Measurements from ENCODE around the gene EHBP1. TPM values are rescaled to one million over a fixed set of nuclear protein-coding genes. Genes with fewer than 3 reads are reported as not detected.

Gene EHBP1
- polyA plus RNA-seq, 1 of the 3 experiments (the other 2 are of a cell fraction), result 62.7 TPM

DNA sequence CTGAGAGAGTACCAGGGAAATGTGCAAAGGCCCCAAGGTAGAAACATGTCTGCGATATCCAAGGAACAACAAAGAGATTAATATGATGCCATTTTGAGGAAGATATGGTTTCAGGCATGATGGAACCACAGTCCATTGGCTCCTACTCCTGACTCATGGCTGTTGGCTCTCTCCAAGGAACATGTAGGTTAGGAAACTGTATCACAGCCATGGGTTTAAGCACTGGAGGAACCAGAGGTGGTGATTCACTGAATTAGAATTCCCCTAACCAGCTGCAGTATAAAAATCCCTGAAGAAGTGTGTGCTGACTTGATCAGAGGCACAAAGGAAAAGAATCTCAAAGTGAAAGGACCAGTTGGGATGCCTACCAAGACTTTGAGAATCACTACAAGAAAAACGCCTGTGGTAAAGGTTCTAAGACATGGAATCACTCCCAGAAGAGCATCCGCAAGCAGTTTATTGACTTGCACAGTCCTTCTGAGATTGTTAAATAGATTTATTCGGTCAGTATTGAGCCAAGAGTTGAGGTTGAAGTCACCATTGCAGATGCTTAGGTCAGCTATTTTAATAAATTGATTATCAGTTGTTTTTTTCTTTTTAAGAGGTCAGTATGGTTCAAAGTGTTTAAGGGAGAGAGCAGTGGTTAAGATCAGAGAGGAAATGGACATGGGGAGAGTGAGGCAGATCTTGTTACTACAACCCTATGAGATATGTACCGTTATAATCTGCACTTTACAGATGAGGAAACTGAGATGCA is 234.4 kb downstream of the EHBP1 start:
- H3K9me3 ChIP-seq, result no peaks in the 10 kb centered on the region
- H3K4me2 ChIP-seq, result no peak overlapping the region
- no peaks in the 10 kb centered on the region for H3K9me2 ChIP-seq
- POLR2A ChIA-PET, result no interaction called here
- no peaks in the 10 kb centered on the region; a peak in 1 of 4 replicates for H3K4me1 ChIP-seq (ENCODE audit: control insufficient read depth in 1 of 2, insufficient read depth in 2 of 2, low read depth in 1 of 2, low read length in 1 of 2)
- TF ChIP-seq TCF12 (IDR thresholded peaks at IDR 0.05) (no peak), FOSL2 (IDR thresholded peaks at IDR 0.05; ENCODE audit: borderline replicate concordance, low read depth) (peak; percentile 19; the same call in 1 of the 2 replicates), JUND (IDR thresholded peaks at IDR 0.05) (peak; percentile 22; the same call in 1 of the 2 replicates)
- TF ChIP-seq, protein P1, sequence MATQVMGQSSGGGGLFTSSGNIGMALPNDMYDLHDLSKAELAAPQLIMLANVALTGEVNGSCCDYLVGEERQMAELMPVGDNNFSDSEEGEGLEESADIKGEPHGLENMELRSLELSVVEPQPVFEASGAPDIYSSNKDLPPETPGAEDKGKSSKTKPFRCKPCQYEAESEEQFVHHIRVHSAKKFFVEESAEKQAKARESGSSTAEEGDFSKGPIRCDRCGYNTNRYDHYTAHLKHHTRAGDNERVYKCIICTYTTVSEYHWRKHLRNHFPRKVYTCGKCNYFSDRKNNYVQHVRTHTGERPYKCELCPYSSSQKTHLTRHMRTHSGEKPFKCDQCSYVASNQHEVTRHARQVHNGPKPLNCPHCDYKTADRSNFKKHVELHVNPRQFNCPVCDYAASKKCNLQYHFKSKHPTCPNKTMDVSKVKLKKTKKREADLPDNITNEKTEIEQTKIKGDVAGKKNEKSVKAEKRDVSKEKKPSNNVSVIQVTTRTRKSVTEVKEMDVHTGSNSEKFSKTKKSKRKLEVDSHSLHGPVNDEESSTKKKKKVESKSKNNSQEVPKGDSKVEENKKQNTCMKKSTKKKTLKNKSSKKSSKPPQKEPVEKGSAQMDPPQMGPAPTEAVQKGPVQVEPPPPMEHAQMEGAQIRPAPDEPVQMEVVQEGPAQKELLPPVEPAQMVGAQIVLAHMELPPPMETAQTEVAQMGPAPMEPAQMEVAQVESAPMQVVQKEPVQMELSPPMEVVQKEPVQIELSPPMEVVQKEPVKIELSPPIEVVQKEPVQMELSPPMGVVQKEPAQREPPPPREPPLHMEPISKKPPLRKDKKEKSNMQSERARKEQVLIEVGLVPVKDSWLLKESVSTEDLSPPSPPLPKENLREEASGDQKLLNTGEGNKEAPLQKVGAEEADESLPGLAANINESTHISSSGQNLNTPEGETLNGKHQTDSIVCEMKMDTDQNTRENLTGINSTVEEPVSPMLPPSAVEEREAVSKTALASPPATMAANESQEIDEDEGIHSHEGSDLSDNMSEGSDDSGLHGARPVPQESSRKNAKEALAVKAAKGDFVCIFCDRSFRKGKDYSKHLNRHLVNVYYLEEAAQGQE (IDR thresholded peaks at IDR 0.05; ENCODE audit: low read depth, low read length), result no peak
- no peak overlapping the region for H3K9ac ChIP-seq
- DNase-seq, result no peak
- no peak overlapping the region for H2AFZ ChIP-seq (ENCODE audit: low read depth)
- CTCF ChIA-PET, result no interaction called here
- H3F3A ChIP-seq (replicated peaks; ENCODE audit: insufficient read depth), result no peaks in the 10 kb centered on the region
- H3K4me3 ChIP-seq (ENCODE audit: low read depth in 2 of 2, low read length in 1 of 2), result no peak overlapping the region
- H3K27ac ChIP-seq (ENCODE audit: low read depth in 2 of 2, low read length in 1 of 2), result no peak overlapping the region
- H3K79me2 ChIP-seq (ENCODE audit: insufficient read depth), result no peaks in the 10 kb centered on the region
- peaks cover 19 to 21% of the 10 kb centered on the region in 2 experiments for H3K36me3 ChIP-seq (replicated peaks in 1 of 2; ENCODE audit: control insufficient read depth in 1 of 2, insufficient read depth in 2 of 2, low read length in 1 of 2)
- no peaks in the 10 kb centered on the region for H4K20me1 ChIP-seq (ENCODE audit: insufficient read depth)
- 92% methylated on average over 5 of the region's 5 CpGs for WGBS (ENCODE audit: low lambda C conversion rate)
- no peaks in the 10 kb centered on the region for H3K27me3 ChIP-seq (ENCODE audit: insufficient read depth)

DNA sequence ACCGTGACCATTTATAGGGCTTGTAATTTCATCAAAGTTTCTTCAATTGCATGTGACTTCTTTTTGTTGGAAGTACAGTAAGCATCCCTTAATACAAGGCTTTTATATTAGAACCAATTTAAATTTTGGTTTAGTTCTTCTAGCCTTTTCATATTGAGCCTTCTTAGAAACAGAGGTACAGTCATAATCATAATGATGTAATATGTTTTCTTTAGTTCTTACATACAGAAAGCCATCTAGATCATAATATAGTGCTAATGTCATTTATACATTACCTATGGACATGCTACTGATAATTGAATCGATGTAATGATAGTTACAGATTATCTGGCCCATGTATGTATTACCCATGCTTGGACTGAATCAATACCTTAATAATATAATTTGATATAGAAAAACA is 235.2 kb downstream of the EHBP1 start:
- Histone ChIP-seq H3F3A (replicated peaks; ENCODE audit: insufficient read depth) (no peaks in the 10 kb centered on the region), H3K9ac (no peak overlapping the region), H3K4me2 (no peak overlapping the region), H3K36me3 (replicated peaks in 1 of 2; ENCODE audit: control insufficient read depth in 1 of 2, insufficient read depth in 2 of 2, low read length in 1 of 2) (peaks cover 20 to 27% of the 10 kb centered on the region in 2 experiments), H4K20me1 (ENCODE audit: insufficient read depth) (no peaks in the 10 kb centered on the region), H3K9me2 (no peaks in the 10 kb centered on the region), H3K4me3 (ENCODE audit: low read depth in 2 of 2, low read length in 1 of 2) (no peak overlapping the region), H3K9me3 (no peaks in the 10 kb centered on the region), H3K27ac (ENCODE audit: low read depth in 2 of 2, low read length in 1 of 2) (no peak overlapping the region), H3K79me2 (ENCODE audit: insufficient read depth) (no peaks in the 10 kb centered on the region), H2AFZ (ENCODE audit: low read depth) (no peak overlapping the region), H3K4me1 (ENCODE audit: control insufficient read depth in 1 of 2, insufficient read depth in 2 of 2, low read depth in 1 of 2, low read length in 1 of 2) (no peaks in the 10 kb centered on the region; a peak in 1 of 4 replicates), H3K27me3 (ENCODE audit: insufficient read depth) (no peaks in the 10 kb centered on the region)
- ChIA-PET POLR2A (no interaction called here), CTCF (interaction anchor here (1.0 kb wide), 1 partner anchor 114 kb away, joined by 4 read pairs; no protein-coding TSS in a partner anchor)
- DNase-seq, result no peak
- 95% methylated on average over 2 of the region's 2 CpGs for WGBS (ENCODE audit: low lambda C conversion rate)
- no peak for TF ChIP-seq YY1 (IDR thresholded peaks at IDR 0.05; ENCODE audit: low read depth)
- TF ChIP-seq, protein P2, sequence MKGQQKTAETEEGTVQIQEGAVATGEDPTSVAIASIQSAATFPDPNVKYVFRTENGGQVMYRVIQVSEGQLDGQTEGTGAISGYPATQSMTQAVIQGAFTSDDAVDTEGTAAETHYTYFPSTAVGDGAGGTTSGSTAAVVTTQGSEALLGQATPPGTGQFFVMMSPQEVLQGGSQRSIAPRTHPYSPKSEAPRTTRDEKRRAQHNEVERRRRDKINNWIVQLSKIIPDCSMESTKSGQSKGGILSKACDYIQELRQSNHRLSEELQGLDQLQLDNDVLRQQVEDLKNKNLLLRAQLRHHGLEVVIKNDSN (IDR thresholded peaks at IDR 0.05; ENCODE audit: borderline replicate concordance, low read depth), result no peak
- no peak for TF ChIP-seq POLR2AphosphoS5 (IDR thresholded peaks at IDR 0.05; ENCODE audit: low read depth, low read length)
- no peak for TF ChIP-seq RFX5 (IDR thresholded peaks at IDR 0.05; ENCODE audit: low read length)
- no peak for TF ChIP-seq NFIC (IDR thresholded peaks at IDR 0.05; ENCODE audit: borderline replicate concordance)
- no peak for TF ChIP-seq TEAD4 (IDR thresholded peaks at IDR 0.05; ENCODE audit: borderline replicate concordance, insufficient read depth)
- TF ChIP-seq EP300 (IDR thresholded peaks at IDR 0.05; ENCODE audit: borderline replicate concordance in 1 of 2, low read depth in 1 of 2, low read length in 1 of 2), result no peak
- TF ChIP-seq, protein P3, sequence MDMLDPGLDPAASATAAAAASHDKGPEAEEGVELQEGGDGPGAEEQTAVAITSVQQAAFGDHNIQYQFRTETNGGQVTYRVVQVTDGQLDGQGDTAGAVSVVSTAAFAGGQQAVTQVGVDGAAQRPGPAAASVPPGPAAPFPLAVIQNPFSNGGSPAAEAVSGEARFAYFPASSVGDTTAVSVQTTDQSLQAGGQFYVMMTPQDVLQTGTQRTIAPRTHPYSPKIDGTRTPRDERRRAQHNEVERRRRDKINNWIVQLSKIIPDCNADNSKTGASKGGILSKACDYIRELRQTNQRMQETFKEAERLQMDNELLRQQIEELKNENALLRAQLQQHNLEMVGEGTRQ (IDR thresholded peaks at IDR 0.05; ENCODE audit: borderline replicate concordance, low read depth, low read length), result no peak
- TF ChIP-seq GABPA (IDR thresholded peaks at IDR 0.05; ENCODE audit: low read depth), result no peak
- no peak for TF ChIP-seq RCOR1 (IDR thresholded peaks at IDR 0.05; ENCODE audit: low read length)
- no peak for TF ChIP-seq CHD2 (IDR thresholded peaks at IDR 0.05; ENCODE audit: low read length, partially characterized antibody)
- TF ChIP-seq EZH2phosphoT487 (IDR thresholded peaks at IDR 0.05; ENCODE audit: borderline replicate concordance, low read depth), result no peak
- no peak for TF ChIP-seq FOXM1 (IDR thresholded peaks at IDR 0.05; ENCODE audit: low read depth)
- TF ChIP-seq, protein P4, sequence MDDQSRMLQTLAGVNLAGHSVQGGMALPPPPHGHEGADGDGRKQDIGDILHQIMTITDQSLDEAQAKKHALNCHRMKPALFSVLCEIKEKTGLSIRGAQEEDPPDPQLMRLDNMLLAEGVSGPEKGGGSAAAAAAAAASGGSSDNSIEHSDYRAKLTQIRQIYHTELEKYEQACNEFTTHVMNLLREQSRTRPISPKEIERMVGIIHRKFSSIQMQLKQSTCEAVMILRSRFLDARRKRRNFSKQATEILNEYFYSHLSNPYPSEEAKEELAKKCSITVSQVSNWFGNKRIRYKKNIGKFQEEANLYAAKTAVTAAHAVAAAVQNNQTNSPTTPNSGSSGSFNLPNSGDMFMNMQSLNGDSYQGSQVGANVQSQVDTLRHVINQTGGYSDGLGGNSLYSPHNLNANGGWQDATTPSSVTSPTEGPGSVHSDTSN (IDR thresholded peaks at IDR 0.05), result no peak
